GM10847 (cell line): ENCODE results near the gene KCNA1.

Experiments used
- POLR2A ChIP-seq: IDR thresholded peaks from 2 replicates; pipeline ENCODE4 v1.6.1; 2011; ENCODE audit not compliant: insufficient read length; ENCODE audit errors: extremely low read depth

KCNA1 gene

DNA sequence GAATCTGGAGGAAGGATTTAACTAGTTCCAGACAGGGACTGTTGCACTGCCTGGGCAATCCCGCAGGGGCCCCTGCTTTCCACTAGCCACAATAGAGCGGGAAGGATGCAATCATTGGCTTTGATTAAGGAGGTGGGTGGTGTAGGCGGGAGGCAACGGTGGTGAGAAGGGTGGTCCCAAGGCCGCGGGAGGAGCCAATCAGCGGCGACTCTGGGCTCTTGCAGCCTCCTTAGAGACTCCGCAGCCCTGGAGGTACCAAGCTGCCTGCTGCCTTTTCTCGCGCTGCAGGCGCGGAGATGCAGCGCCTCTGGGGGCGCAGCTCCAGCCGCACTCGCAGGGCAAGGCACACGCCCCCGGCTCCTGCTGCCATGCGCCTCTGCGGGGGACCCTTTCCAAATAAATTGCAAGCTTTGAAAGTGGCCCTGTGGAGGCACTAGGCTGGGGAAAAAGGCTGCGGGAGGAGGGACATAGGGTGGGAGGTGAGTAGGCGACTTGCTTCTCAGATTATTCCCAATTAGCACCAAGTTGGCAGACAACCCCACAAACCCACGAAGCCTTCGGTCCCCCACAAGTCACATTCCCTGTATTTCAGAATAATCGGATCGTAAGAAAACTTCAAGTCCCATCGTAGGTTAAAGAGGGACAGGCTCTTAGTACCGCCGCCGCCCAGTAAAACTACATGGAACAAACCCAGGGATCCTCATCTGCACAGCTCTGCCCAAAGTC is 858 bp upstream of the KCNA1 start:
- no peak for TF ChIP-seq POLR2A

- no peak for TF ChIP-seq POLR2A
Observed at GRCh38 chr12:4909410-4909733, 333 bp upstream of the KCNA1 start.

DNA sequence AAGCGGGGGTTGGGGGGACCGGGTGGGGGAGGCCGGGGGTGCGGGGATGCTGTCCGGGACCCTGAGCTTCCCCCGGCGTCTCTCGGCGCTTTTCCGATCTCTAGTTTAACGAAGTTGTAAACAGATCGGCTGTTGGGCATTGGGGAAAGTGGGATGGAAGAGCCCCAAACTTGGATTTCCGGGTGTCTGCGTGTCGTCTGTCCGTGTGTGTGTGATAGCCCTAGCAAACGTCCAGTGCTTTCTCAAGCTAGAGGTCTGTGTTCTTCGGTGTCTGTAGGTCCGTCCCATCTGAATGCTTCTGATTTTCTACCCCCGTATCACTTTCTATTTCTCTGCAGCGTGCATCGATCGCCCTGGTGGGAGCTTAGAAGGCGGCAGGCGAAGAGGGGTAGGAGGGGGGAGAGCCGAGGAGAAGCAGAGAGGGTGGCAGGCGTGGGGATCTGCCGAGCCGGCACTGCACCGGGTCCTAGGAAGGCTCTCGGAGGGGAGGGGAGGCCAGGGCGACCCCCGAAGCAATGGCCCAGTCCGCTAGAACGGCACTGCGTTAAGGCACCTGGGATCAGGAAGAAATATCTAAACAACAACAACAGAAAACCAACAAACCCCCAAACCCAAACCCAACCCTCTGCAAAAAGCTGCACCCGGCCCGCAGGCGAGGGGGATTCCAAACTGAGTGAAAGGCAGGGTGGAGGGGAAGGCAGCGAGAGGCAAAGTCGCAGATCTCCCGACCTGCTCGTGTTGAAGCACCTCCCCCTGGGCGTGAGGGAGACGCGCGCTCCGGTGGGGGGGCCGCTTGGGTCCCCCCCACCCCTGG is 1.0 kb downstream of the KCNA1 start:
- TF ChIP-seq POLR2A = no peak

GRCh38 chr12:4911316-4911994 is 1.8 kb downstream of the KCNA1 start:
- TF ChIP-seq POLR2A = no peak

DNA sequence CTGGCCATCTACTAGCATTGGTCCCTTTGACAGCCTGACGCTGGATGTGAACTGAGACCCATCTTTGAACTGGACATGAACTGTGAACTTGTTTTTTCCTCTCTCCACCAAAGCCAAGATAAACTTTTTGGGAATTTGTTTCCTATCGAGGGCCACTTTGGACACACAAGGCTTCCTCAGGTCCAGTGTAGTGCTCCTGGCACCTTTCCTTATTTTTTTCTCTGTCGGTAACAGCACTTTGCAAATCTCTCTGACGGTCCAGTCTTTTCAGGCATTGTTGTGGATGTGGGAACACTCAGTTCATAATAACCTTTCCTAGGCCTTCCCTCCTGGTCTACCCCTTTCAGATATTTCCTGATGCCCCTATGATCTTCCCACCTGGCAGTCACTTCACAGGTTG is 5.0 kb downstream of the KCNA1 start:
- no peak for TF ChIP-seq POLR2A

DNA sequence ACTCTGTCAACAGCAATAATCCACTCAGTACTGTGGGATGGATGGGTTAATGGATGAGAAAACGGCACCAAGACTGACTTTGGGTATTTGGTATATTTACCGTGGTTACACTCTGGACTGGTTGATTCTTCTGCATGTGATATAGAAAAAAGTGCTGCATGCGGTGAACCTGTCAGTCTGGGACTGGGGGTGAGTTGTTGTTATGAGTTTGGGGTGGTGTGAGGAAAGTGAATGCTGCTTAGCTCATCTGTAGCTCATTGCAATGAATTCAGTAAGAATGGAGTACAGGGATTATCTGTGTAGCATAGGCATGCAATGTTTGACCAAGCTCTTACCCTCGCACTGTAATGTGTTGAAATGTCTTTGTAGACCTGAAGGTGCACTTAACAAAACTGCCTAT is 6.0 kb downstream of the KCNA1 start:
- TF ChIP-seq POLR2A = no peak

- no peak for TF ChIP-seq POLR2A
Observed at GRCh38 chr12:4918950-4919660, 9.4 kb downstream of the KCNA1 start.

GRCh38 chr12:4932576-4932975 is 22.9 kb downstream of the KCNA1 start:
- no peak for TF ChIP-seq POLR2A

DNA sequence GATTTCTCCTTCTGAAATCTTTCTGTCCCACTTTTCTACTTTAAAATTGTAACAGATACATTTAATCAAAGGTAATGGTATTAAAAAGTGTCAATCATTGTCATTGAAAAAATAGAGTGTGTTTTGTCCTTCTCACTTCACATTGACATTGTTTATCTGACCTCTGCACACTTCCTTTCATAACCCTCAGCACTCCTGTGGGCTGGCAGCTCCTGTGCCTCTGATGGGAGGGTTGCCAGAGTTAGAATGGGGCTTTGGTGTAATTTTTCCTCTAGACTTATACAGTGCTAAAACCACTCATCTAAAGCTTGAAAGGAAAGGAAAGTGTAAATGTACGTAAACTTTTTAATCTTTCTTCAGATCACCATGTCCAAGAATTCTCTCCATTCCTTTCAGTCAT is 23.7 kb downstream of the KCNA1 start:
- no peak for TF ChIP-seq POLR2A

DNA sequence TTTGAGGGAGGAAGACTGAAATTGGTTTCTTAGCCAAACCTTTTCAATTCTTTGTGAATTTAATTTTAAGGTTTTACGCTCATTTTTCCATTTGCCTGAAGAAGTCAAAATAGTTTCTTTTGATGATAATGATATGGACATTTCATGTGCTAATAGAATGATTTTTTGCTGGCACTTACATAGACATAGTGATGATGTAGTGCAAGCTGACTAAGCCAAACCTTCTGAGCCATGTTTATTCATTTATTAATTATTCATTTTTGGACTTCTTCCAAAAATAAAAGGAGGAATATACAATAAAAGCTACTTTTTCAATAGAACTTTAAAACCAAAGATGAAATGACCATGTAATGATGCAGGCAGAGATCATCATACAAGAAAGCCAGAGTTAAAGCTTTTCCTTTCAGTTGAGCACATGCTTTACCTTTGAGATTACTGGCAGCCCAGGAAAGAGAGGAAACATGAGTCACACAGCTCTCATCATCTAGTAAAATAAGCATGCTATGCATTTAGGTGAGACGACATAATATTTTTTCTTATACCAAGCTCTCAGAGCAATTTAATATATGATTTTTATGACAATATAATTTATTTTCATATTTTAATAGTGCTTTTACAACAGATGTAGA is 24.8 kb downstream of the KCNA1 start:
- TF ChIP-seq POLR2A = no peak

- TF ChIP-seq POLR2A = no peak
Observed at GRCh38 chr12:4938900-4939299, 29.2 kb downstream of the KCNA1 start.

GRCh38 chr12:4939418-4940023 is 29.8 kb downstream of the KCNA1 start:
- no peak for TF ChIP-seq POLR2A

DNA sequence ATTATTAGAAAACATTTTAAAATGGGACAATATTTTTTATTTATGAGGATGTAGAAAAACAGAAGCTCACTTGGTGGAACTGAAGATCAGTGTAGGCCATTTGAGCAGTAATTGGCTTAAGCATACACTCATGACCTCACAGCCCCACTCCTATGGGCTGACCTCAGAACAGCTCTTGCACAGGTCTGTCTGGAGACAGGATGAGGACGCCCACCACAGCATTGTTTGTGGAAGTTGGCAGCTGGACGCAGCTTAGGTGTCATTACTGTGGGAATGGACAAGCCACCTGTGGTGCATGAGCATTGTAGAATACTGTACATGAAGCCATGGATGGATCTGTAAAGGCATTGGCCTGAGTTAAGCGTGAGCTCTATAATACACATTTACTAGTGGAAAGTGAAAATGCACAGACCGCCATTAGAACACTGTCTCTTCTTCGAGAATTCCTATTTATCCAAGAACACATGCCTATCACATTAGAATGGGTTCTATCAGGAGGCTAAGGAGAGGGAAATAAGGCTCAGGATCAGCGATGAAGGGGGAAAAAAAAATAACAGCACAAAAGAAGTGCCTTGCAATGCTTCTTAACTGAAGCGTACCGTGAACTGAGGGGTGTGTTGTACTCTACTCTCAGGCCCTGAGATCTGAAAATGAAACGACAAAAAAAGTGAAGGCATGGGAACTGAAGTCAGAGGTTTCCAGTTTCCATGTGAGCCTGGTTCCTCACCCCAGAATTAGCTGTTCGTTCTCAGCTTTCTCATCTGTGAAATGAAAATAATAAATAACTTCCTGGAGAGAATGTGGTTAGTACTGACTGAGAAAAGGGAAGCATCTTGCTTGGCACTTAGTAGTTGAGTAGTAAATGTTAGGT is 33.6 kb downstream of the KCNA1 start:
- TF ChIP-seq POLR2A = no peak

DNA sequence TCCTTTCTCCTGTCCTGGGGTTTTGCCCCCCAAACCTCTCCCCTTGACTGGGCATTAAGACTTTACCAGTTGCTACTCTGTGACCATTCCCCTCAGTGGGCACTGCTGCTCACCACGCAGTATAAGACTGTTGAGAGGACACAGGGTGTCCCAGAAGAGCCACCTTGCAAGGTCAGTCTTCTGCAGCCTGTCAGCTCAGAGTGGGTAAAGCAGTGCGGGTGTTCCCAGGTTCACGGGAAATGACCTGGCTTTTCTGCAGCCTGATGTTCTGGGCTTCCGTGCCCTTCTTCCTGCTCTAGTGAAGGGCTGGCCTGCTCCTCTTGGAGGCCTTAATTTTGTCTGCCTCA is 34.2 kb downstream of the KCNA1 start:
- TF ChIP-seq POLR2A = no peak

- TF ChIP-seq POLR2A = no peak
Observed at GRCh38 chr12:4947253-4947652, 37.5 kb downstream of the KCNA1 start.
